Esophagus (tissue), 2 donors: ENCODE data around the gene LUZP2. TPM values are rescaled to one million over a fixed set of nuclear protein-coding genes. Genes with fewer than 3 reads are reported as not detected.

ENCODE experiments used
- H3K27ac ChIP-seq, 2 donors: one replicate each; pipeline ENCODE4 v1.5.1; 2013; ENCODE audit warnings: low read depth in 2 of 2, mild to moderate bottlenecking in 2 of 2, inconsistent platforms in 1 of 2, low read length in 1 of 2, moderate library complexity in 1 of 2
- H3K27me3 ChIP-seq, 2 donors: one replicate each; pipeline ENCODE4 v1.6.1; 2013; ENCODE audit warnings: low read length in 2 of 2, control low read depth in 1 of 2, mild to moderate bottlenecking in 1 of 2; ENCODE audit not compliant: insufficient read depth in 2 of 2, control insufficient read depth in 1 of 2
- H3K36me3 ChIP-seq, 2 donors: one replicate each; pipeline ENCODE4 v1.6.1; 2013; ENCODE audit warnings: low read length in 1 of 2; ENCODE audit not compliant: control insufficient read depth in 2 of 2, insufficient read depth in 2 of 2
- H3K4me1 ChIP-seq, 2 donors: one replicate each; pipeline ENCODE4 v1.6.1; 2013; ENCODE audit warnings: low read length in 1 of 2; ENCODE audit not compliant: control insufficient read depth in 2 of 2, insufficient read depth in 2 of 2
- H3K4me3 ChIP-seq, 2 donors: one replicate each; pipeline ENCODE4 v1.5.1; 2013; ENCODE audit warnings: low read length in 2 of 2, mild to moderate bottlenecking in 2 of 2, low read depth in 1 of 2, moderate library complexity in 1 of 2
- H3K9me3 ChIP-seq, 2 donors: one replicate each; pipeline ENCODE4 v1.6.1; 2013; ENCODE audit warnings: mild to moderate bottlenecking in 2 of 2, low read depth in 1 of 2, low read length in 1 of 2, moderate library complexity in 1 of 2; ENCODE audit not compliant: control insufficient read depth in 2 of 2, insufficient read depth in 1 of 2
- WGBS, 2 donors: extraction: QIAGEN DNeasy Blood & Tissue Kit; methylation state at CpG; one replicate each; pipeline ENCODE4 v1.1.7; 2013; 5-methylcytosine and 5-hydroxymethylcytosine counted together
- polyA plus RNA-seq, 2 donors: library from polyadenylated mRNA; stranded (reverse); fragments of 200-250 nt; gene quantifications; one replicate each; pipeline ENCODE4 v1.2.3, GENCODE V29; 2013
- donor health status: healthy with polysubstance abuse.
- donor health status: Bipolar disorder and iron deficiency.

The LUZP2 gene
- polyA plus RNA-seq, 2 donors: 0.20 TPM

- H3K27me3 ChIP-seq: no peaks in the 10 kb centered on the region
- no peaks in the 10 kb centered on the region for H3K36me3 ChIP-seq
- no peak overlapping the region for H3K27ac ChIP-seq
- no peak overlapping the region for H3K4me3 ChIP-seq
- no peaks in the 10 kb centered on the region for H3K4me1 ChIP-seq
- H3K9me3 ChIP-seq: no peaks in the 10 kb centered on the region
- WGBS, 2 donors: 87 to 90% methylated on average over 1 of the region's 1 CpG
These were observed 551.8 kb downstream of the LUZP2 start for GRCh38 chr11:25048632-25049031.

GRCh38 chr11:25052844-25053243 lies 556.0 kb downstream of the LUZP2 start:
- H3K36me3 ChIP-seq: no peaks in the 10 kb centered on the region
- no peaks in the 10 kb centered on the region for H3K27me3 ChIP-seq
- no peak overlapping the region for H3K27ac ChIP-seq
- H3K4me1 ChIP-seq: no peaks in the 10 kb centered on the region
- no peaks in the 10 kb centered on the region for H3K9me3 ChIP-seq
- H3K4me3 ChIP-seq: no peak overlapping the region

GRCh38 chr11:25057861-25058260 lies 561.0 kb downstream of the LUZP2 start:
- H3K36me3 ChIP-seq: no peaks in the 10 kb centered on the region
- H3K4me3 ChIP-seq: no peak overlapping the region
- H3K9me3 ChIP-seq: no peaks in the 10 kb centered on the region
- no peak overlapping the region for H3K27ac ChIP-seq
- no peaks in the 10 kb centered on the region for H3K4me1 ChIP-seq
- no peaks in the 10 kb centered on the region for H3K27me3 ChIP-seq

GRCh38 chr11:25065746-25066145 lies 568.9 kb downstream of the LUZP2 start:
- no peaks in the 10 kb centered on the region for H3K9me3 ChIP-seq
- H3K4me3 ChIP-seq: no peak overlapping the region
- H3K4me1 ChIP-seq: no peaks in the 10 kb centered on the region
- no peaks in the 10 kb centered on the region for H3K27me3 ChIP-seq
- no peaks in the 10 kb centered on the region for H3K36me3 ChIP-seq
- 22 to 24% methylated on average over 1 of the region's 1 CpG for WGBS, 2 donors
- no peak overlapping the region for H3K27ac ChIP-seq

- Histone ChIP-seq H3K9me3 (no peaks in the 10 kb centered on the region), H3K4me1 (no peaks in the 10 kb centered on the region), H3K36me3 (no peaks in the 10 kb centered on the region), H3K4me3 (no peak overlapping the region), H3K27me3 (no peaks in the 10 kb centered on the region), H3K27ac (no peak overlapping the region)
- 41 to 42% methylated on average over 2 of the region's 2 CpGs for WGBS, 2 donors
These were observed 569.9 kb downstream of the LUZP2 start for GRCh38 chr11:25066706-25067105.

- H3K9me3 ChIP-seq: no peaks in the 10 kb centered on the region
- H3K27ac ChIP-seq: no peak overlapping the region
- WGBS, 2 donors: 38 to 62% methylated on average over 4 of the region's 4 CpGs
These were observed 571.6 kb downstream of the LUZP2 start for GRCh38 chr11:25068451-25068850.

GRCh38 chr11:25094085-25094802 lies 597.4 kb downstream of the LUZP2 start:
- 86 to 89% methylated on average over 6 of the region's 6 CpGs for WGBS, 2 donors
- no peaks in the 10 kb centered on the region for H3K36me3 ChIP-seq
- H3K27me3 ChIP-seq: no peaks in the 10 kb centered on the region
- no peaks in the 10 kb centered on the region for H3K9me3 ChIP-seq
- no peaks in the 10 kb centered on the region for H3K4me1 ChIP-seq
- H3K27ac ChIP-seq: no peak overlapping the region
- H3K4me3 ChIP-seq: no peak overlapping the region

More at GRCh38 chr11:25068451-25068850, 571.6 kb downstream of the LUZP2 start:
- Histone ChIP-seq H3K4me1 (no peaks in the 10 kb centered on the region), H3K36me3 (no peaks in the 10 kb centered on the region), H3K4me3 (no peak overlapping the region), H3K27me3 (no peaks in the 10 kb centered on the region)

- Histone ChIP-seq H3K4me1 (no peaks in the 10 kb centered on the region), H3K27ac (no peak overlapping the region), H3K27me3 (no peaks in the 10 kb centered on the region), H3K4me3 (no peak overlapping the region), H3K9me3 (no peaks in the 10 kb centered on the region), H3K36me3 (no peaks in the 10 kb centered on the region)
- 82 to 89% methylated on average over 3 of the region's 3 CpGs for WGBS, 2 donors
These were observed 622.6 kb downstream of the LUZP2 start for GRCh38 chr11:25119416-25119815.
